RPMI7951 (cell line): Measurements from ENCODE around the gene EEA1. TPM values are rescaled to one million over a fixed set of nuclear protein-coding genes. Genes with fewer than 3 reads are reported as not detected.
A peak's percentile ranks its signal among the peaks of the same experiment; 100 is the strongest.

Experiments used
- DNase-seq: peaks from one replicate; pipeline ENCODE4 v3.0.0-alpha.2; 2012; ENCODE audit warnings: low read depth
- total RNA-seq: library from RNA; depleted of rRNA; stranded (reverse); fragments of >200 nt; shearing (Covaris generic); gene quantifications from 2 replicates; pipeline ENCODE4 v1.2.3, GENCODE V29; 2014

The EEA1 gene
- total RNA-seq, 1 experiment from 2014 or later, result 13.5 TPM

- no peak for DNase-seq
Measured at GRCh38 chr12:92938638-92939037, 9.5 kb upstream of the EEA1 start.

GRCh38 chr12:92938018-92938417 lies 8.9 kb upstream of the EEA1 start:
- DNase-seq, result no peak

GRCh38 chr12:92933606-92934005 lies 4.5 kb upstream of the EEA1 start:
- DNase-seq, result no peak

- DNase-seq, result no peak
Measured at GRCh38 chr12:92930421-92930820, 1.3 kb upstream of the EEA1 start.

GRCh38 chr12:92929983-92930382 lies 888 bp upstream of the EEA1 start:
- no peak for DNase-seq

- DNase-seq, result no peak
Measured at GRCh38 chr12:92928421-92928961, 604 bp downstream of the EEA1 start.

GRCh38 chr12:92927436-92928281 lies 1.4 kb downstream of the EEA1 start:
- DNase-seq, result peak; percentile 67

- DNase-seq, result peak; percentile 79
Measured at GRCh38 chr12:92927055-92927435, 2.0 kb downstream of the EEA1 start.

GRCh38 chr12:92926549-92926948 lies 2.5 kb downstream of the EEA1 start:
- DNase-seq, result no peak

GRCh38 chr12:92921877-92922276 lies 7.2 kb downstream of the EEA1 start:
- no peak for DNase-seq

GRCh38 chr12:92915365-92915764 lies 13.7 kb downstream of the EEA1 start:
- DNase-seq, result no peak

- no peak for DNase-seq
Measured at GRCh38 chr12:92914170-92914569, 14.9 kb downstream of the EEA1 start.

GRCh38 chr12:92912672-92913071 lies 16.4 kb downstream of the EEA1 start:
- DNase-seq, result no peak

- DNase-seq, result peak; percentile 87
Measured at GRCh38 chr12:92912052-92912451, 17.0 kb downstream of the EEA1 start.

GRCh38 chr12:92911339-92911738 lies 17.8 kb downstream of the EEA1 start:
- no peak for DNase-seq

- DNase-seq, result no peak
Measured at GRCh38 chr12:92908108-92908507, 21.0 kb downstream of the EEA1 start.

- DNase-seq, result no peak
Measured at GRCh38 chr12:92905811-92906554, 23.1 kb downstream of the EEA1 start.

- no peak for DNase-seq
Measured at GRCh38 chr12:92905258-92905810, 23.8 kb downstream of the EEA1 start.

- DNase-seq, result no peak
Measured at GRCh38 chr12:92900941-92901340, 28.2 kb downstream of the EEA1 start.

GRCh38 chr12:92899386-92900001 lies 29.6 kb downstream of the EEA1 start:
- peak; percentile 96 for DNase-seq

- DNase-seq, result no peak
Measured at GRCh38 chr12:92898755-92899154, 30.3 kb downstream of the EEA1 start.

GRCh38 chr12:92897844-92898243 lies 31.3 kb downstream of the EEA1 start:
- no peak for DNase-seq
